ENCODE data around the gene CASKIN1.

CASKIN1 gene

GRCh38 chr16:2190659-2191445, 5.6 kb downstream of the CASKIN1 start:
- DNase-seq: no peak

- no peak for DNase-seq
Observed at GRCh38 chr16:2190002-2190658, 6.3 kb downstream of the CASKIN1 start.

GRCh38 chr16:2189252-2189893, 7.0 kb downstream of the CASKIN1 start:
- no peak for DNase-seq

GRCh38 chr16:2188395-2188794, 8.0 kb downstream of the CASKIN1 start:
- DNase-seq: no peak

- no peak for DNase-seq
Observed at GRCh38 chr16:2187212-2187611, 9.2 kb downstream of the CASKIN1 start.

GRCh38 chr16:2186505-2186904, 9.9 kb downstream of the CASKIN1 start:
- DNase-seq: no peak

GRCh38 chr16:2186064-2186463, 10.3 kb downstream of the CASKIN1 start:
- no peak for DNase-seq

GRCh38 chr16:2184962-2185361, 11.4 kb downstream of the CASKIN1 start:
- no peak for DNase-seq

- DNase-seq: no peak
Observed at GRCh38 chr16:2184346-2184745, 12.1 kb downstream of the CASKIN1 start.

GRCh38 chr16:2183671-2184070, 12.7 kb downstream of the CASKIN1 start:
- DNase-seq: no peak

GRCh38 chr16:2181952-2182351, 14.5 kb downstream of the CASKIN1 start:
- no peak for DNase-seq

- DNase-seq: no peak
Observed at GRCh38 chr16:2180962-2181923, 15.2 kb downstream of the CASKIN1 start.

GRCh38 chr16:2180461-2180860, 15.9 kb downstream of the CASKIN1 start:
- DNase-seq: no peak

- DNase-seq: no peak
Observed at GRCh38 chr16:2179576-2179975, 16.8 kb downstream of the CASKIN1 start.

- no peak for DNase-seq
Observed at GRCh38 chr16:2179107-2179501, 17.3 kb downstream of the CASKIN1 start.

GRCh38 chr16:2178321-2179106, 17.9 kb downstream of the CASKIN1 start:
- DNase-seq: peak; percentile 46

- DNase-seq: no peak
Observed at GRCh38 chr16:2177561-2177960, 18.8 kb downstream of the CASKIN1 start.

- DNase-seq: no peak
Observed at GRCh38 chr16:2177101-2177500, 19.3 kb downstream of the CASKIN1 start.

- DNase-seq: no peak
Observed at GRCh38 chr16:2176047-2176446, 20.4 kb downstream of the CASKIN1 start.

GRCh38 chr16:2175454-2175853, 21.0 kb downstream of the CASKIN1 start:
- DNase-seq: no peak

GRCh38 chr16:2174396-2175131, 21.8 kb downstream of the CASKIN1 start:
- DNase-seq: no peak
